CD4-positive, alpha-beta T cell treated with Interferon gamma for 1 hour (primary cell): ENCODE data around the gene PHF13.

Experiments used
- DNase-seq: peaks from one replicate; pipeline ENCODE4 v3.0.0-alpha.2; 2020

PHF13 gene

DNA sequence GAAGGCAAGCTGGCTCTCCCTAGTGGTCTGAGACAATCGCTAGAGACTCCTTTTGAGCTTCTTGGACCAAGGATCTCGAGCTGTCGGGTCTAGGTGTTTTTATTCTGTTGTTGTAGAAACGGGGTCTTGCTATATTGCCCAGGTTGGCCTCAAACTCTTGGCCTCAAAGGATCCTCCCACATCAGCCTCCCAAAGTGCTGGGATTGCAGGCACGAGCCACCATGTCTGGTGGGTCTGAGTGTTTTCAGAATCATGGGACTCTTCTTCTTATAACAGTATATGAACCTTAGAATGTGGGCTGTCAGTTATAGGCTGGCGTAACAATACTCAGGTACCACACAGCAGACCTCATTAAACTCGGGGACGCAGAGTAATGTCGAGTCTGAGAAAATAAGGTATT lies 55.0 kb downstream of the PHF13 start:
- DNase-seq: no peak

DNA sequence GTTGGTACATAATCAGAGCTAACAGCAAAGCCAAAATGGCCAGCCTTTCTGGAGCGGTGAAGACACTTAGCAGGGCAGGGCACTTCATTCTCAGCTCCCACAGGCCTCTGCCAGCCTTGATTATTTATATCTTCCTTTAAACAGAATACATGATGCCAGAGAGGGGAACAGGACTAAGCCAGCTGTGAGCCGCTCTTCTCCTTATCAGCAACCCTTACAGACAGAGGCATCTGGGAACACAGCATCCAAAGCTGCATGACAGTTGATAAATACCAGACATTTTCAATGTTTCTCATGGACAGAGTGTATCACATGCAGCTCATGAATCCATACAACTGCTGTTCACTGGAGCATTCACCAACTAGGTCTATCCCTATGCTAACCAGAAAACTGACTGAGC lies 59.0 kb downstream of the PHF13 start:
- no peak for DNase-seq
